ENCODE results near the gene DDX60.
"Not testable (repeated sequence)": the region's sequence is repeated elsewhere in the genome, so short reads cannot be mapped to it uniquely, and the experiment has no call there.

Gene DDX60, protein sequence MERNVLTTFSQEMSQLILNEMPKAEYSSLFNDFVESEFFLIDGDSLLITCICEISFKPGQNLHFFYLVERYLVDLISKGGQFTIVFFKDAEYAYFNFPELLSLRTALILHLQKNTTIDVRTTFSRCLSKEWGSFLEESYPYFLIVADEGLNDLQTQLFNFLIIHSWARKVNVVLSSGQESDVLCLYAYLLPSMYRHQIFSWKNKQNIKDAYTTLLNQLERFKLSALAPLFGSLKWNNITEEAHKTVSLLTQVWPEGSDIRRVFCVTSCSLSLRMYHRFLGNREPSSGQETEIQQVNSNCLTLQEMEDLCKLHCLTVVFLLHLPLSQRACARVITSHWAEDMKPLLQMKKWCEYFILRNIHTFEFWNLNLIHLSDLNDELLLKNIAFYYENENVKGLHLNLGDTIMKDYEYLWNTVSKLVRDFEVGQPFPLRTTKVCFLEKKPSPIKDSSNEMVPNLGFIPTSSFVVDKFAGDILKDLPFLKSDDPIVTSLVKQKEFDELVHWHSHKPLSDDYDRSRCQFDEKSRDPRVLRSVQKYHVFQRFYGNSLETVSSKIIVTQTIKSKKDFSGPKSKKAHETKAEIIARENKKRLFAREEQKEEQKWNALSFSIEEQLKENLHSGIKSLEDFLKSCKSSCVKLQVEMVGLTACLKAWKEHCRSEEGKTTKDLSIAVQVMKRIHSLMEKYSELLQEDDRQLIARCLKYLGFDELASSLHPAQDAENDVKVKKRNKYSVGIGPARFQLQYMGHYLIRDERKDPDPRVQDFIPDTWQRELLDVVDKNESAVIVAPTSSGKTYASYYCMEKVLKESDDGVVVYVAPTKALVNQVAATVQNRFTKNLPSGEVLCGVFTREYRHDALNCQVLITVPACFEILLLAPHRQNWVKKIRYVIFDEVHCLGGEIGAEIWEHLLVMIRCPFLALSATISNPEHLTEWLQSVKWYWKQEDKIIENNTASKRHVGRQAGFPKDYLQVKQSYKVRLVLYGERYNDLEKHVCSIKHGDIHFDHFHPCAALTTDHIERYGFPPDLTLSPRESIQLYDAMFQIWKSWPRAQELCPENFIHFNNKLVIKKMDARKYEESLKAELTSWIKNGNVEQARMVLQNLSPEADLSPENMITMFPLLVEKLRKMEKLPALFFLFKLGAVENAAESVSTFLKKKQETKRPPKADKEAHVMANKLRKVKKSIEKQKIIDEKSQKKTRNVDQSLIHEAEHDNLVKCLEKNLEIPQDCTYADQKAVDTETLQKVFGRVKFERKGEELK (N-terminal part only)

GRCh38 chr4:168318266-168318895, at the start of gene DDX60:
Gene DDX60 (minus strand): TSS chr4:168318752. CDS start chr4:168311259, 7,493 bp downstream.
- DNase-seq = peak; percentile 29

DNA sequence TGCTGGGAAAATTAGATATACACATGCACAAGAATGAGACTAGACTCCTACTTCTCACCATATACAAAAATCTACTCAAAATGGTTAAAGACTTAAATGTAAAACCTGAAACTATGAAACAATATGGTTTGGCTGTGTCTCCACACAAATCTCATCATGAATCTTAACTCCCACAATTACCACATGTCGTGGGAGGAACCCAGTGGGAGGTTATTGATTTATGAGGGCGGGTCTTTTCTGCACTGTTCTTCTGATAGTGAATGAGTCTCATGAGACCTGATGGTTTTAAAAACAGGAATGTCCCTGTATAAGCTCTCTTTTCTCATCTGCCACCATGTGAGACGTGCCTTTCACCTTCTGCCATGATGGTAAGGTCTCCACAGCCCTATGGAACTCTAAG, 48.5 kb upstream of the DDX60 start:
- DNase-seq = no peak

DNA sequence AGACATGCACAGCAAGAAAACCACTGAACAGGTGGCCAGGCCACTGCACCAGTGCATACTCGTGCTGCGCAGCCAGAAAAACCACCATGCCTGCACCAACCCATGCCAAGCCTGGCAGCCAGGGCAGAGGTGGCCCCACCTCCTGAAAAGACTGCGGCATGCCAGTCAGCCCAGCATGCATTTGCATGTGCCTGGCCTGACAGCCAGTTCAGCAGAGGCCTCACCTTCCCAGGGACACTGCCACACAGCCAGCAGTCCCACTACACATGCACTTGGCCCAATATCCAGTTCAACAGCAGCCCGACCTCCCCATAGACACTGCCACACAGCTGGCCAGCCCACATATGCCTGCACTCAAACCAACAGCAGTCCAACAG, 43.5 kb upstream of the DDX60 start:
- DNase-seq = no peak

- no peak for DNase-seq
These were observed 42.9 kb upstream of the DDX60 start for GRCh38 chr4:168361365-168362024.

DNA sequence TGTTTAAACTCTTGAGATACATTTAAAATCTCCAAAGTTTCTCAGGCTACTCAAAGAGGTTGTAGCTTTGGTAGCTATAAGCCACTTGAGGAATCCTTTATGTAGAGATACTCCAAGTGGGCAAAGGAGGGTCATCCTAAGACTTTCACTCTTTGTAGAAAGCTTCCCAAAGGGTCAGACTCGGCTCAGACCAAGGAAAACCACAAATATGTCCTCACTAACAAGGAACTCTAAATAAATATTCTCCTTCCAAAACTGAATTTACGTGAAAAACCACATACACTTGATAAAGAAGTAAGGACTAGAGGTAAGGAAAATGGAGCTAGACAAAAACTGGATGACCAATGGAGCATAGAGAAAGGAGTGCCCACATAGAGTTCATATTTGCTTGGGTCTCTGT, 41.7 kb upstream of the DDX60 start:
- DNase-seq = no peak

- DNase-seq = no peak
These were observed 39.4 kb upstream of the DDX60 start for GRCh38 chr4:168357941-168358340.

DNA sequence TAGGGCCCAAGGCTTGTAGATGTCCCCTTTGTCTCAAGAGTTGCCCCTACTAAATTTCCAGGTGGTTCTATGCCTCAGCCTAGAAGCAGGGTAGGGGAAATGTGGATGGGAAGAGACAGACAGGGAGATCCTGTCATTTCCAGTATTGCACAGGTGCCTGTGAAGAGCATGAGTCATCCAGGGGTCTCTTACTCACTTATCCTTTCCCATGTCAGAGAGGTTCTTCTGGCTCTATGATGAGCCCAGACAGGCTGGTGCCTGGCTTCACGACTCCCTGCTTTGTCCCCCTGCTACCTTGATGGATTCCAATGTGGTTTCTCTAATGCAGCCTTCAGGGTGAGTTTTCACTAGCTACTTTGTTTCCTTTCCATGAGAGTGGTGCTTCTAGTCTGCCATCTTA, 35.2 kb upstream of the DDX60 start:
- no peak for DNase-seq

DNA sequence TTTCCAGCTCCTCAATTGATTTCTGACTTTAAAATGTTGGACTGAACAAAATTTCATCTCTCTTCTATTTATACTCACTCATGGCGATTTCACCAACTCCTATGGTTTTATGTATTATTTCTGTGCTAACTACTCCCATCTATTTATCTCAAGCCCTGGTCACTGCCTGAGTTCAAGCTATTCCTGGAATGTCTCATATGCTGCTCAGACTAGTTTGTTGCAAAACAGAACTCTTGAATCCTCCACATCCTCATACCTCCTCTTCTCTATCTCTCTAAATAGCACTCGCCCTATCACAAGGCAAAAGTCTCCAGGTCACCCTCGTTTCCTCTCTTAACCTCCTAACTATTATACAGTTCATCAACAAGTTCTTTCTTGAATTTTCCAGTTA, 19.0 kb upstream of the DDX60 start:
- DNase-seq = no peak

- no peak for DNase-seq
These were observed 18.4 kb upstream of the DDX60 start for GRCh38 chr4:168336837-168337549.

DNA sequence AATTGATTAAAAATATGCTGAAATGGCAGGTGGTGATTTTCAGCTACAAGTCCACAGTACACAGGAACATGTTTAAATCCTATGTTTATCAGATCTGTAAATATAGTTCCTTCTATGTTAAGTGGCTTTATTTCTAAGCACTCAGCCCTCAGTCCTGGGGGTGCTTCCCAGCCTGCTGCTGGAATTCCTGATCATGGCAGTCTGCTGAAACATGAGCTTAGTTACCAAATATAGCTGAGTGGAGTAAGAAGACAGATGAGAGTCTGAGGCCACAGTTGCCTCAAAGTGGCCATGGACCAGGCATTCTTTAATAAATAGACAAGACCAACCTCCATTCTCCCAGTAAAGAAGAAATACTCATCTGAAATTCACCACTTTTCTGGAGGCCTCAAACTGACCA, 17.1 kb upstream of the DDX60 start:
- no peak for DNase-seq

DNA sequence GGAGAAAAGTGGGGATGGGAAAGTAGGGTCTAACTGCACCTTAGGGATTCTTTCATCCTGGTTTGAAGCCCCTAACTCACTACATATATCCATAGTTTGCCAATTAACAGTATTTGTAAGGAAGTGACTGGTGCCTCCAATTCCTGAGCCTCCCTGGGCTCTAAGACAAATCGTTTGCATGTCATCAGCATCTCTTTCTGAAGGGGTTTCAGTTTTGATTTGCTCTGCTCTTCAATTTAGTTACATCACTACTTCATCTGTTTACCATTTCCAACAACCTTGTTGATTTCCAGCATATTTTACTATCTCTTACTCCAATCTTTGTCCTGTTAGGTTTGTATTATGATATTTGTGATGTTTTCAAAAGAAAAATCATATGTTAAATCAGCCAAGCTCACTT, 15.5 kb upstream of the DDX60 start:
- DNase-seq = no peak

- DNase-seq = not testable (repeated sequence)
These were observed 12.0 kb upstream of the DDX60 start for GRCh38 chr4:168330575-168330974.

GRCh38 chr4:168325591-168325990, 7.0 kb upstream of the DDX60 start:
- no peak for DNase-seq

DNA sequence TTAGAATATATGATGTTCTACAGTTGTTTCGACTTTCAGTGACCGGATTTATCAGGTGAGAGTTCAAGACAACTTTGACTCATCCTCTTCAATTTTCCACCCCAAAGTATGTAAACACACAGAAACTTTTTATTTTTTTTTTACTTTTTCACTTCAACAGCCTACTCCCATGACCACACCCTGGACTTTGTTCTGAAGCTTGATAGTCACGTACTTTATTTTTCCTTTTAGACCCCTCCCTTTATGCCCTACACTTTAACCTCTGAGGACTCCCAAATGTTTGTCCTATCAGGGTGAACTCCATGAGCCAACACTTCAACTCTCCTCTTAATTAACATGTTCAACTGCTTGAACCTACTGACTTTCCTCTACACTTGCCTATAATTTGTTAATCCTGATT, 2.5 kb upstream of the DDX60 start:
- DNase-seq = no peak

- no peak for DNase-seq
These were observed 1.0 kb upstream of the DDX60 start for GRCh38 chr4:168319486-168320019.

DNA sequence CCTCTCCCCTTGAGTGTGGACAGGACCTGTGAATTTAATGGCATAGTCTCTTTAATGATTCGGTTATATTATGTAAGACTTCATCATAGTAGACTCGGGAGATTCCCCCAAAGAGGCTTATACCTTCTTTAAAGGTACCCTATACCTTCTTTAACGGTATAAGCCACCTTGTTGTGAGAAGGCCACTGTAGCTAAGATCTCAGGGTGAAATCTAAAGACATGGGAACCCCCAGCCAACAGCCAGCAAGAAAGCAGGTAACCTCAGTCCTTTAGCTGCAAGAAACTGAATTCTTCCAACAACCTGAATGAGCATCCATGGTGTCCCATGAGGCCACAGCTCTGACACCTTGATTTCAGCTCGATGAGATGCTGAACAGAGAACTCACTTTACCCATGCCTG, 931 bp downstream of the DDX60 start:
- no peak for DNase-seq

GRCh38 chr4:168309781-168310180, 8.8 kb downstream of the DDX60 start:
- no peak for DNase-seq

DNA sequence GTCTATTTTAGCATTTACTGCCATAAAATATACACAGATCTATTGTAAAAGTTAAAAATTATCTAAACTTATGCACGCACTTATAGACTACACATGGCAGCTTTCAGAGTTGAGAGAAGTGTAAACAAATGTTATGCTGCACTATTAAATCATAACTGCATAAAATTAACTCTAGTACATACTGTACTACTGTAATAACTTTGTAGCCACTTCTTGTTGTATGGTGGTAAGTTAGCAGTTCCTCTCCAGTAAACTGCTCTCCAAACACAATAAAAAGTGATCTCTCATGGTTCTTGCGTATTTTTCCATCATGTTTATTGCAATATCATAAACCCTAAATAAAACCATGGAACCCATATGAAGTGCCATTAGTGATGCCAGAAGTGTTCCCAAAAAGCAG, 9.6 kb downstream of the DDX60 start:
- no peak for DNase-seq

DNA sequence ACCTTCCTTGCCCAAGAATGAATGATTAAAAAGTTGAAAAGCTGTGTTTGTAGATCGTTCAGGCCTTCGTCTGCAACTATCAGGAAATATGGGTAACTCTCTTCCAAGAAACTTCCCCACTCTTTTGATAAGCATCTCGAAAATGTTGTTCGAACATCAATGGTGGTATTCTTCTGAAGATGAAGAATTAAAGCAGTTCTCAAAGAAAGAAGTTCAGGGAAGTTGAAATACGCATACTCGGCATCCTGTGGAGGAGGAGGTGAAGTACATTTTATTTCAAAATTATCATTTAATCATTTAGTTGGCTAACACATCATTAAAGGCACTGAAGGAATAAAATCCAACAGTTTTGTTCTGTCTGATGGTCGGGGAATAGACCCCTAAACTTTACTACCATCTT, 12.1 kb downstream of the DDX60 start:
- DNase-seq = no peak

DNA sequence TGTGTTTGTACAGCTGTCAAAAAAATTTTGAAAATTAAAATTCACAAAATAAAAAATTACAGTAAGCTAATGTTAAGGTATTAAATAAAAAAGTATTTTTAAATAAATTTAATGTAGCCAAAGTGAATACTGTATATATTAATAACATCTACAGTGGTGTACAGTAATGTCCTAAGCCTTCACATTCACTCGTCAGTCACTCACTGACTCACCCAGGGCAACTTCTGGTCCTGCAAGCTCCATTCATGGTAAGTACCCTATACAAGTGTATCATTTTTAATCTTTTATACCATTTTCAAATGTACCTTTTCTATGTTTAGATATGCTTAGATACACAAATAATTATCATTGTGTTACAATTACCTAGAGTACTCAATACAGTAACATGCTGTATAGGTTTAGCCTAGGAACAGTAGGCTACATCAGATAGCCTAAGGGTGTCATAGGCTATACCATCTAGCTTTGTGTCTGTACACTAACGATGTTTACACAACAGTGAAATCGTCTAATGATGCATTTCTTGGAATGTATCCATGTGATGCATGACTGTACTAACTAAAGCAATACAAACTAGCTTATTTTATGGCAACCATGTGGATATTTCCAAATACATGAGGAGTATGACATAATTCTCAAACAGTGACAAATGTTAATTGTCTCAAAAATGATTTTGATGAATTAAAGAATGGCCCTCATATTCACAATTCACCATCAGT, 13.7 kb downstream of the DDX60 start:
- DNase-seq = no peak

GRCh38 chr4:168303430-168303829, 15.1 kb downstream of the DDX60 start:
- not testable (repeated sequence) for DNase-seq

Data from NCI-H748 treated with DMSO at 0.1 percent for 48 hours (cell line).